Loucy (cell line): ENCODE measurements around the gene ARHGAP25.

ENCODE experiments used
- CTCF ChIP-seq: fragments of 200-600 bp; sonication (generic); conservative IDR thresholded peaks from 2 replicates; pipeline ENCODE4 v1.5.1; 2014; ENCODE audit warnings: mild to moderate bottlenecking, antibody characterized with exemption, low read length
- EZH2phosphoT487 ChIP-seq: fragments of 200-600 bp; IDR thresholded peaks from 2 replicates; pipeline ENCODE4 v1.6.1; 2018; ENCODE audit warnings: antibody characterized with exemption, mild to moderate bottlenecking, moderate library complexity, borderline replicate concordance

GRCh38 chr2:68857855-68858456 lies 123.3 kb downstream of the ARHGAP25 start:
- TF ChIP-seq CTCF (no peak), EZH2phosphoT487 (no peak)
